ENCODE data around the gene GNG7. TPM values are rescaled to one million over a fixed set of nuclear protein-coding genes. Genes with fewer than 3 reads are reported as not detected.

Gene GNG7
- total RNA-seq, 1 experiment from 2014 or later = 1.1 TPM

GRCh38 chr19:2653710-2654707 lies 48.5 kb downstream of the GNG7 start:
- TF ChIP-seq EZH2 (IDR thresholded peaks at IDR 0.05; ENCODE audit: low read length, unreplicated experiment) = no peak
- TF ChIP-seq EZH2phosphoT487 (IDR thresholded peaks at IDR 0.05; ENCODE audit: borderline replicate concordance, low read length) = no peak
- no peak for TF ChIP-seq CTCF (conservative IDR thresholded peaks at IDR 0.05; ENCODE audit: low read depth, low read length)
- no peaks in the 10 kb centered on the region for H4K20me1 ChIP-seq (ENCODE audit: low read length)
- H3K27ac ChIP-seq (ENCODE audit: low read length) = no peak overlapping the region
- H2AFZ ChIP-seq (ENCODE audit: low read length) = no peak overlapping the region
- no peaks in the 10 kb centered on the region for H3K27me3 ChIP-seq (ENCODE audit: low read length)
- H3K79me2 ChIP-seq (ENCODE audit: low read length) = no peaks in the 10 kb centered on the region
- no peak overlapping the region for H3K4me3 ChIP-seq (ENCODE audit: low read length)
- no peaks in the 10 kb centered on the region for H3F3A ChIP-seq (ENCODE audit: low read length, unreplicated experiment)
- DNase-seq (no peak), ATAC-seq (peak; percentile 40; the same call in 1 of the 2 replicates)
- no peaks in the 10 kb centered on the region for H3K9me2 ChIP-seq (replicated peaks; ENCODE audit: low read length)
- no peak overlapping the region for H3K4me2 ChIP-seq (ENCODE audit: low read length)
- H3K4me1 ChIP-seq (ENCODE audit: insufficient read depth, low read length) = no peaks in the 10 kb centered on the region
- POLR2A ChIA-PET (ENCODE audit: unreplicated experiment) = no interaction called here
- intact Hi-C loops (cut with micrococcal nuclease) = no loop called here
- CTCF ChIA-PET = no interaction called here
- H3K9ac ChIP-seq (ENCODE audit: low read length) = no peak overlapping the region
- H3K36me3 ChIP-seq (ENCODE audit: low read depth, low read length) = no peaks in the 10 kb centered on the region
- no TSS peak for BruUV-seq (replicated peaks)
- no peaks in the 10 kb centered on the region for H3K9me3 ChIP-seq (ENCODE audit: low read length)

- Histone ChIP-seq H3K4me3 (ENCODE audit: low read length) (no peak overlapping the region), H3K9me2 (replicated peaks; ENCODE audit: low read length) (no peaks in the 10 kb centered on the region), H3K27me3 (ENCODE audit: low read length) (no peaks in the 10 kb centered on the region), H3K27ac (ENCODE audit: low read length) (no peak overlapping the region), H4K20me1 (ENCODE audit: low read length) (no peaks in the 10 kb centered on the region), H3K9me3 (ENCODE audit: low read length) (no peaks in the 10 kb centered on the region), H3K79me2 (ENCODE audit: low read length) (no peaks in the 10 kb centered on the region), H3F3A (ENCODE audit: low read length, unreplicated experiment) (no peaks in the 10 kb centered on the region), H3K4me1 (ENCODE audit: insufficient read depth, low read length) (no peaks in the 10 kb centered on the region), H3K36me3 (ENCODE audit: low read depth, low read length) (no peaks in the 10 kb centered on the region), H2AFZ (ENCODE audit: low read length) (no peak overlapping the region), H3K4me2 (ENCODE audit: low read length) (no peak overlapping the region), H3K9ac (ENCODE audit: low read length) (no peak overlapping the region)
- DNase-seq (no peak), ATAC-seq (no peak)
- intact Hi-C loops (cut with micrococcal nuclease) = no loop called here
- no TSS peak for BruUV-seq (replicated peaks)
- CTCF ChIA-PET = no interaction called here
- TF ChIP-seq EZH2 (IDR thresholded peaks at IDR 0.05; ENCODE audit: low read length, unreplicated experiment) (no peak), CTCF (conservative IDR thresholded peaks at IDR 0.05; ENCODE audit: low read depth, low read length) (no peak), EZH2phosphoT487 (IDR thresholded peaks at IDR 0.05; ENCODE audit: borderline replicate concordance, low read length) (no peak)
- POLR2A ChIA-PET (ENCODE audit: unreplicated experiment) = interaction anchor here (0.7 kb wide), 1 partner anchor 185 kb away, joined by 3 read pairs; no protein-coding TSS in a partner anchor
These were observed 49.3 kb downstream of the GNG7 start for GRCh38 chr19:2653218-2653617.
